AG10803 (cell line): ENCODE results near the gene APBB2.

Experiments used
- DNase-seq: peaks from one replicate; pipeline ENCODE4 v3.0.0; 2010; ENCODE audit warnings: low read depth
- H3K4me3 ChIP-seq: 2 replicates; pipeline ENCODE4 v1.5.1; 2011; ENCODE audit warnings: mild to moderate bottlenecking, low read length, control low read depth
- TF ChIP-seq, protein P1 (sequence below): conservative IDR thresholded peaks from 2 replicates; pipeline ENCODE4 v1.5.1; 2011; ENCODE audit warnings: mild to moderate bottlenecking, low read length, control low read depth, inconsistent platforms

APBB2 gene

DNA sequence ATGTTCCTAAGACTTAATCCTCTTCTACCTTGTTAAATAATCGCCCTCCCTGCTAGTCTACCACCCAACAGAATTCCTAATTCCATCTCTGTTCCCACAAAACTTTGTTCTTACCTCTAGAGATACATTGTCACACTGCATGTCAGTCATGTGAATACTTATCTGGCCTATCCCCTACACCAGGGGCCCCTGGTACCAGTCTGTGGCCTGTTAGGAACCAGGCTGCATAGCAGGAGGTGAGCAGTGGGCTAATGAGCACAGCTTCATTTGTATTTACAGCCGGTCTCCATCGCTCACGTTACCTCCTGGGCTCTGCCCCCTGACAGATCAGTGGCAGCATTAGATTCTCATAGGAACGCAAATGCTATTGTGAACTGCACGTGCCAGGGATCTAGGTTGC lies 73.9 kb downstream of the APBB2 start:
- DNase-seq = no peak
- TF ChIP-seq, protein P1, sequence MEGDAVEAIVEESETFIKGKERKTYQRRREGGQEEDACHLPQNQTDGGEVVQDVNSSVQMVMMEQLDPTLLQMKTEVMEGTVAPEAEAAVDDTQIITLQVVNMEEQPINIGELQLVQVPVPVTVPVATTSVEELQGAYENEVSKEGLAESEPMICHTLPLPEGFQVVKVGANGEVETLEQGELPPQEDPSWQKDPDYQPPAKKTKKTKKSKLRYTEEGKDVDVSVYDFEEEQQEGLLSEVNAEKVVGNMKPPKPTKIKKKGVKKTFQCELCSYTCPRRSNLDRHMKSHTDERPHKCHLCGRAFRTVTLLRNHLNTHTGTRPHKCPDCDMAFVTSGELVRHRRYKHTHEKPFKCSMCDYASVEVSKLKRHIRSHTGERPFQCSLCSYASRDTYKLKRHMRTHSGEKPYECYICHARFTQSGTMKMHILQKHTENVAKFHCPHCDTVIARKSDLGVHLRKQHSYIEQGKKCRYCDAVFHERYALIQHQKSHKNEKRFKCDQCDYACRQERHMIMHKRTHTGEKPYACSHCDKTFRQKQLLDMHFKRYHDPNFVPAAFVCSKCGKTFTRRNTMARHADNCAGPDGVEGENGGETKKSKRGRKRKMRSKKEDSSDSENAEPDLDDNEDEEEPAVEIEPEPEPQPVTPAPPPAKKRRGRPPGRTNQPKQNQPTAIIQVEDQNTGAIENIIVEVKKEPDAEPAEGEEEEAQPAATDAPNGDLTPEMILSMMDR = no peak
- no peak overlapping the region for H3K4me3 ChIP-seq

DNA sequence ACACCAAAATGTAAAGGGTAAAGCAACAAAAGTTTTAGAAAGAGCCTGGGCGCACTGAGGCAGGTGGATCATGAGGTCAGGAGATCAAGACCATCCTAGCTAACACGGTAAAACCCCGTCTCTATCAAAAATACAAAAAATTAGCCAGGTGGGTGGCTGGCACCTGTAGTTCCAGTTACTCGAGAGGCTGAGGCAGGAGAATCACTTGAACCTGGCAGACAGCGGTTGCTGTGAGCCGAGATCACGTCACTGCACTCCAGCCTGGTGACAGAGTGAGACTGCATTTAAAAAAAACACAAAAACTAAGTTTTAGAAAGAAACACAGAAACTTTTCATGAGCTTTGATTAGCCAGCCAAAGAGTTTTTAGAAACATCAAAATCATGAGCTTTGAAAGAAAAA lies 76.5 kb downstream of the APBB2 start:
- TF ChIP-seq, protein P1 = no peak
- DNase-seq = no peak
- no peak overlapping the region for H3K4me3 ChIP-seq

DNA sequence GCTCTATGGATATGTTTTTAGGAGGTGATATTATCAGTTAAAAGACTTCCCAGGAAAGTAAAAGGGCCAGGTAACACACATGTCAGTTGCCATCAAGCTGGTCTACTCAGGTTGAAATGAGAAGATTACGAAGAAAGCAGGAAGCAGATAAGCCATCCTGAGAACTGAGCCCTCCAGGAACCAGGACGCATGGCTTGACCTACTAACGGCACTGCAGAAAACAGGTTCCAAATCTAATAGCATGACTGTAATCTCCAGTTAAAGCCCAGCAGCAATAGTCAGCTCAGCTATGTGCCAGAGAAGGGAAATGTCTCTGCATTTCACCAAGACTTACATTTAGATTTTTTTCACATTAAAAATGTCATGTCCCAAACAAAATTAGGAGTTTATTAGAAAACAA lies 77.9 kb downstream of the APBB2 start:
- no peak for DNase-seq
- H3K4me3 ChIP-seq = no peak overlapping the region
- TF ChIP-seq, protein P1 = no peak

DNA sequence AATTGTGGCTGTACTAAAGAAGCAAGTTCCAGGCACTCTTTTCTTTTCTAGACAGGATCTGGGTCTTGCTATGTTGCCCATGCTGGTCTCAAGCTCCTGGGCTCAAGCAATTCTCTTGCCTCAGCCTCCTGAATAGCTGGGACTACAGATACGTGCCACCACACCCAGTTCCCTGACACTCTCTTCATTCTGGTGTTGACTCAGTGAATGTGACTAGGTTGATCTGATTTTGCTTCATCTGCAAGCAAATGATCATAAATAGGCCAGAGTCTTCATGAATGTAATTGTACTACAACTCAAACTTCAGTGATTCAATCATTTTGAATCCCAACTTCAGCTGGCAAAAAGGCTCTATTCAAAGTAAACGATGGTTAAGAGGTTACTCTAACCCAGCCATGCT lies 78.5 kb downstream of the APBB2 start:
- H3K4me3 ChIP-seq = no peak overlapping the region
- no peak for DNase-seq
- TF ChIP-seq, protein P1 = no peak

DNA sequence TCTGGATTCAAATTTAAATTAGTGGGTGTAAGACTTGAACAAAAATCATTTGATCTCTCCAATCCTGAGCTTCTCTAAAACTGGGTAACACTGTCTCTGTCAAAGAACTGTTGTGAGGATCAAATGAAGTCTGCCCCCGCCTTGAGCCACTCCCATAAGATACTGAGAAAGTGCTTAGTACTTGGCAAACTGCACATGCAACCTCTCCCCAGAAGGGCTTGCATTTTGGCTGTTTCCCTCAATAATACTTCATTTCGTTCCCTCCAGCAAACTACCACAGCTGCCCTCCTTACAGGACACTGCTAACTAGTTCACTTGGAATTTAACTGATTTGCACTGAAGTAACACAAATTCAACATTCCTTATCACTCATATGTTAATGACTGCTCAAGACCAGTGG lies 79.8 kb downstream of the APBB2 start:
- no peak overlapping the region for H3K4me3 ChIP-seq
- peak; percentile 27 for DNase-seq
- TF ChIP-seq, protein P1 = no peak

DNA sequence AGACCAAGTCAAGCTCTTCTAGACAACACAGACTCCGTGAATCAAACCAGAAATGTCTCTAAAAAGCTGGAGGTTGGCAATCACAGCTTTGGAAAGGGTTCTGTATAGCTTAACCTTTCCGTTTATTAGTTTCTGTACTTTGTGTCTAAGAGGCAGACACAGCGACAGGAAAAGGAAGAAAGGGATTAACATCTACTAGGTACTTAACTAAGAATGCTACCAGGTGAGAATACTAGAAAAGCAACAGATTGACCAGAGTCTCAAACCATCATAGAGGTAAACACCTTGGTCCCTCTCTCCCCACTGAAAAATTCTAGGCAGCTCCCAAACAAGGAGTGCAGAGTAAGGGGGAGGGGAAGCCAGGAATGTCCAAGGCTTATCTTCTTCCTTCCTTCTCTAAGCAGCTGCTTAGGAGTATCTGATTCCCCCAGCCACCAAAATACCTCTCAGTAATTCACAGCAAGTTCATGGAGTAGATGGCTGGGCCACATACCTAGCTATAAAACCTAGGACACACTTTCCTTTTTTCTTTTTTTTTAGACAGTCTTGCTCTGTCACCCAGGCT lies 80.8 kb downstream of the APBB2 start:
- DNase-seq = no peak
- no peak overlapping the region for H3K4me3 ChIP-seq

DNA sequence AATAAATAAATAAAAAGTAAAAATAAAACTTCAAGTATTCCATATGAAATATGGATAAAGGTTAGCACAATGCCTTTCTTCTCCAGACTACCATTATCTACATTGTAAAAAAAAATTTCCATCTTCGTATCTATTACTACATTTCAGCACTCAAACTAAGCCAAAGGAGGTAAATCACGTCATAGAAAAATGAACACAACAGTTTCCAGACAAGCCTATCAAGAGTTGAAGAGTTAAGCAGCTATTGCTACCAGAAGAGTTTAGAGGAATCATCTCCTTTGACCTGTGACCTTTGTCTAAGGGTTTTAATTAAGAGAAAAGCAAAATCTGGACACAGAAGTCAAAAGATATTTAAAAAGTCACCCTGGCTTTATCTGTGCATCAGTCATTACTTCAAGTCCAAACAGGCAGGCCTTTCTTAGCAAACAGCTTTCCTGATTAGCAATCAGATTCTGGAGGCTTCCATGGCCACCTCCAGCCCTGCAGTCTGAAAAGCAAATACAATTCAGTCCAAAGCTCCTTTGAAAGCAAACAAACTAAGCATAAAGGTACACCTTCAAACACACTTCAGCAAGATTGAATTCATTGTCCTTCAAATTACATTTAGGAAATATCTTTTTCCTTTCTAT lies 82.2 kb downstream of the APBB2 start:
- no peak overlapping the region for H3K4me3 ChIP-seq
- no peak for DNase-seq
- TF ChIP-seq, protein P1 = no peak

More for the DNA sequence above, 80.8 kb downstream of the APBB2 start:
- TF ChIP-seq, protein P1 = no peak
